ENCODE results near the gene KRTAP2-3.

- TF ChIP-seq CTCF (IDR thresholded peaks at IDR 0.05; ENCODE audit: poor library complexity), result no peak
- TF ChIP-seq EZH2phosphoT487 (IDR thresholded peaks at IDR 0.05; ENCODE audit: low read depth, severe bottlenecking, unreplicated experiment), result no peak
- no peak for TF ChIP-seq EZH2 (IDR thresholded peaks at IDR 0.05; ENCODE audit: borderline replicate concordance)
Measured at GRCh38 chr17:41048441-41048840, 11.5 kb downstream of the KRTAP2-3 start.

Data from hepatocyte (in vitro differentiated cells).